ENCODE data around the gene ATP5F1D.

DNA sequence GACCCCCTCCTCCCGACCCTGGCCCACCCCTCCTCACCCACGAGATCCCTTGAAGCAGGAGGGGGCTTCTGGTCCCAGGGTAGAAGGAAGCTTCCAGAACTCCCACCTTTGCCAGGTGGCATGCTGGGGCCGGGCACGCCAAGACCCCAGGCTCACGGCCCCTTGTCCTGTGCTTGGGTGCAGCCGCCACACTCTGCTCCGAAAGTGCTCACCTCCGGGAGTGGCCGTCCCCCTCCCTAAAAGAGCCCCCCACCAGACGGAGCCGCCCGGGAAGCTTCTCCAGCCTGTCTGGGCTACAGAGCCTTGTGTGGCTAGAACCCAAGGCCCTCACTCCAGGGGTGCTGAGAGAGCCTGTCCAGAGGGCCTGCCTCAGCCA lies 42.4 kb downstream of the ATP5F1D start:
- no peak for TF ChIP-seq POLR2A (IDR thresholded peaks at IDR 0.05; ENCODE audit: low read length)
- TF ChIP-seq GATA1 (IDR thresholded peaks at IDR 0.05; ENCODE audit: low read depth, low read length): no peak

Measured in erythroblast (primary cell).